DND-41 (cell line): Measurements from ENCODE around the gene RNF151.

ENCODE experiments used
- ATAC-seq: fragments of 200-7000 bp; cut with Tn5 transposase; 3 replicates; pipeline ENCODE4 v1.9.1; 2021; ENCODE audit warnings: low read depth; ENCODE audit not compliant: insufficient read depth
- DNase-seq: peaks from one replicate; pipeline ENCODE4 v3.0.0-alpha.2; 2020
- H2AFZ ChIP-seq: 2 replicates; pipeline ENCODE4 v1.6.0; 2012; ENCODE audit warnings: low read depth, low read length
- H3K27ac ChIP-seq: 2 replicates; pipeline ENCODE4 v1.5.1; 2012; ENCODE audit warnings: low read length, inconsistent platforms
- H3K27me3 ChIP-seq: fragments of 200-600 bp; sonication (generic); 2 replicates; pipeline ENCODE4 v1.6.0; 2012; ENCODE audit warnings: low read length, mild to moderate bottlenecking, inconsistent platforms; ENCODE audit not compliant: insufficient read depth, poor library complexity
- H3K36me3 ChIP-seq: 2 replicates; pipeline ENCODE4 v1.5.1; 2012; ENCODE audit warnings: low read length, inconsistent platforms; ENCODE audit not compliant: insufficient read depth
- H3K4me1 ChIP-seq: 2 replicates; pipeline ENCODE4 v1.5.1; 2012; ENCODE audit warnings: mild to moderate bottlenecking, low read length; ENCODE audit not compliant: insufficient read depth
- H3K4me2 ChIP-seq: 2 replicates; pipeline ENCODE4 v1.6.0; 2012; ENCODE audit warnings: mild to moderate bottlenecking, moderate library complexity, low read length, inconsistent platforms; ENCODE audit not compliant: insufficient read depth
- H3K4me3 ChIP-seq, 2 experiments: fragments of 200-600 bp in 1 of 2; shearing (Covaris generic) in 1 of 2; 2 replicates each; pipeline ENCODE4 v1.5.1; 2012 to 2016; ENCODE audit warnings: inconsistent platforms in 2 of 2, low read length in 2 of 2, mild to moderate bottlenecking in 2 of 2, low read depth in 1 of 2, moderate library complexity in 1 of 2
- H3K79me2 ChIP-seq: 2 replicates; pipeline ENCODE4 v1.6.0; 2012; ENCODE audit warnings: low read length, inconsistent platforms; ENCODE audit not compliant: insufficient read depth
- H3K9ac ChIP-seq: 2 replicates; pipeline ENCODE4 v1.6.0; 2012; ENCODE audit warnings: low read depth, mild to moderate bottlenecking, inconsistent platforms, low read length, moderate library complexity
- H3K9me3 ChIP-seq: 2 replicates; pipeline ENCODE4 v1.5.1; 2012; ENCODE audit warnings: low read length, moderate library complexity, mild to moderate bottlenecking, inconsistent platforms; ENCODE audit not compliant: insufficient read depth, severe bottlenecking
- H4K20me1 ChIP-seq: 2 replicates; pipeline ENCODE4 v1.6.0; 2012; ENCODE audit warnings: low read length; ENCODE audit not compliant: insufficient read depth
- EZH2 ChIP-seq: IDR thresholded peaks from 3 replicates; pipeline ENCODE4 v1.6.1; 2012; ENCODE audit warnings: borderline replicate concordance, low read depth, mild to moderate bottlenecking, moderate library complexity, low read length, inconsistent platforms; ENCODE audit not compliant: severe bottlenecking
- TF ChIP-seq, protein P1 (sequence below): IDR thresholded peaks from 2 replicates; pipeline ENCODE4 v1.5.1; 2012; ENCODE audit warnings: borderline replicate concordance, low read length, moderate library complexity, mild to moderate bottlenecking; ENCODE audit not compliant: poor library complexity, severe bottlenecking; ENCODE audit errors: extremely low read depth

Gene RNF151

DNA sequence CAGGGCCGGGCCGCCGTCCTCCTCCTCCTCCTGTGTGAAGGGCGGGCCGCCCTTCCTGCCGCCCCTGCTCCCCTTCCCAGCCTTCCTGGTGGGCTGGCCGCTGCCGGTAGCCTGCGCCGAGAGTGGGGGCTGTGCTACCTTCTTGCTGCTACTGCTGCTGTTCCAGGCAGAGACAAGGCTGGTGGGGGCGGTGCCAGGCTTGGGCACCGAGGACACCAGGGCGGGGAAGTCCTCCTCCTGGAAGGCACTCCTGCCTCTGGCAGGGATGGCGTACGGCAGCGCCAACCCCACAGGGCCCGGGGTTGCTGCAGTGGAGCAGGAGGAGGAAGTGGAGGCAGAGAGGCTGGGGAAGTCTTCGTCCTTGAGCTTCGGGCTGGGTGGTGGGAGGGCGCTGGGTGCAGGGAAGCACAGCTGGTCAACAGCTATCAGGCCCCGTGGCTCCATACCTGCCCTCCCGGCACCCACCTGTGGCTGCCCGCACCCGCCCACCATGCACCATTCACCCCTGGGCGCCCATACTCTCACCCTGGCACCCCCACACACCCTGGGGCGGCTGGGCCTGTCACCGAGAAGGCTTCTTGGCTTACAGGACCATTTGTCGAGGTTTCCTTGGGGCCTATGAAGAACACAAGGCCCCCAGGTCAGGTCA lies 33.3 kb downstream of the RNF151 start:
- Histone ChIP-seq H3K4me3 (no peak overlapping the region), H3K79me2 (peaks cover 18% of the 10 kb centered on the region), H3K27ac (no peak overlapping the region), H3K36me3 (peaks cover 81% of the 10 kb centered on the region), H3K27me3 (no peaks in the 10 kb centered on the region), H3K4me2 (no peak overlapping the region), H4K20me1 (peaks cover 41% of the 10 kb centered on the region), H3K4me1 (no peaks in the 10 kb centered on the region), H2AFZ (no peak overlapping the region), H3K9ac (no peak overlapping the region), H3K9me3 (no peaks in the 10 kb centered on the region)
- DNase-seq, result no peak
- ATAC-seq, result no peak
- no peak for TF ChIP-seq EZH2
- TF ChIP-seq, protein P1, sequence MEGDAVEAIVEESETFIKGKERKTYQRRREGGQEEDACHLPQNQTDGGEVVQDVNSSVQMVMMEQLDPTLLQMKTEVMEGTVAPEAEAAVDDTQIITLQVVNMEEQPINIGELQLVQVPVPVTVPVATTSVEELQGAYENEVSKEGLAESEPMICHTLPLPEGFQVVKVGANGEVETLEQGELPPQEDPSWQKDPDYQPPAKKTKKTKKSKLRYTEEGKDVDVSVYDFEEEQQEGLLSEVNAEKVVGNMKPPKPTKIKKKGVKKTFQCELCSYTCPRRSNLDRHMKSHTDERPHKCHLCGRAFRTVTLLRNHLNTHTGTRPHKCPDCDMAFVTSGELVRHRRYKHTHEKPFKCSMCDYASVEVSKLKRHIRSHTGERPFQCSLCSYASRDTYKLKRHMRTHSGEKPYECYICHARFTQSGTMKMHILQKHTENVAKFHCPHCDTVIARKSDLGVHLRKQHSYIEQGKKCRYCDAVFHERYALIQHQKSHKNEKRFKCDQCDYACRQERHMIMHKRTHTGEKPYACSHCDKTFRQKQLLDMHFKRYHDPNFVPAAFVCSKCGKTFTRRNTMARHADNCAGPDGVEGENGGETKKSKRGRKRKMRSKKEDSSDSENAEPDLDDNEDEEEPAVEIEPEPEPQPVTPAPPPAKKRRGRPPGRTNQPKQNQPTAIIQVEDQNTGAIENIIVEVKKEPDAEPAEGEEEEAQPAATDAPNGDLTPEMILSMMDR, result no peak

DNA sequence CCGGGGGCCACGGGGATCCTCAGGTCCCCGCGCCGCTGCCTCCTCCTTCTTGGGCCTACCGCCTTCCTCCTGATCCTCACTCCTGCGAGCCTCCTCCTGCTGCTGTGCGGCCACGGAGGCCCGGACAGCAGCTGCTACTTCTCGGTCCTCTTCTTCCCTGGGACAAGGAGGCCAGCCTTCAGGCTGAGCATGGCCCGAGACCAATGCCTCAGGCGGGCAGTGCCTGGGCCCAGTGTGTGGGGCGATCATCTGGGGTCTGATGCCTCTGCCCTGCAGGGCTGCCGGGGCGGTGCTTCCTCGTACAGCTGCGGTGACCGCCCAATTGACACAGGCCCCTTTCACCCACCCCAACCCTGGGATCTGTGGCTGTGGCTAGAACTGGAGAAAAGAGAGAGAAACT lies 34.4 kb downstream of the RNF151 start:
- Histone ChIP-seq H3K79me2 (peaks cover 28% of the 10 kb centered on the region), H3K27me3 (no peaks in the 10 kb centered on the region), H3K9ac (no peak overlapping the region), H3K4me1 (peaks cover 7% of the 10 kb centered on the region; the same call in 1 of the 2 replicates), H4K20me1 (peaks cover 52% of the 10 kb centered on the region), H3K4me2 (no peak overlapping the region), H3K36me3 (peaks cover 90% of the 10 kb centered on the region), H3K27ac (no peak overlapping the region), H2AFZ (no peak overlapping the region), H3K4me3 (no peak overlapping the region), H3K9me3 (no peaks in the 10 kb centered on the region)
- TF ChIP-seq, protein P1, result no peak
- no peak for TF ChIP-seq EZH2
- DNase-seq (no peak), ATAC-seq (no peak)

DNA sequence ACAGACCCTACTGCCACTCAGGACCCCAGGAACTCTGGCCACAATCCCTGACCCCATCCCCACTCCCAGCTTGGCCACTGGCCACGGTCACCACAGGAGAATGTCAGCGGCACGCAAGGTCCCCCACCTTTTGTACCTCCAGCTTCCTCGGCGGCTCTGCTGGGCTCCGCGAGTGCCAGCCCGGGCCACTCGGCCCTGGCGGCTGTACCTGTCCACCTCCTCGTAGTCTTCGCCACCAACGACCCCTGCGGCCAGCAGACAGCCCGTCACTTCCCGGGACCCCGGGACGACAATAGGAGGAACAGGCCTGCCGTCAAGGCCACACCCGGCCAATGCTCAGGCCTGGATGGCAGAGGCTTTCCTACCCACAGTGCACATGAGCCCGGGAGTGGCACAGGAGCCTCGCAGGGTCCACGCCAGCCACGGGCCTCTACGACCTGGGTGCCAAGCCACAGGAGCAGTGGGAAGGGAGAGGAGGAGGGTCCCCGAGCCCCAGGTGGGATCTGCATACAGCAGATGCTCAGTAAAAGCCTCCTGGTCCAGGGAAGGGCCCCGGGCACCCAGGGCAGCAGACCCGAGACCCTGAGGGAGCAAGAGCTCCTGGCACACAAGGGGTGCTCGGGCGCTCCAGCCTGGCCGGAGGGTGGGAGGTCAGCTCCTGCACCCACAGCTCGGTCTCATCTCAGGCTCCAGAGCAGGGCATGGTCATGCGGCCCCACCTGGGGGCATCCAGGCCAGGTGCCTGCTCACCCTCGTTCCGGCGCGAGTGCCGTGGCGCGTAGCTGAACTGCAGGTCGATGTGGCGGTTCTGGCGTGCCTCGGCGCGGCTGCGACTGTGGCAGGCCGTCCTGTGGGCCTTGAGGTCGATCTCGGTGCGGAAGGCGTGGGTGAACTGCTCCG lies 35.0 kb downstream of the RNF151 start:
- Histone ChIP-seq H3K4me1 (peaks cover 13% of the 10 kb centered on the region), H3K27ac (no peak overlapping the region), H3K27me3 (no peaks in the 10 kb centered on the region), H3K9me3 (no peaks in the 10 kb centered on the region), H3K9ac (no peak overlapping the region), H2AFZ (no peak overlapping the region), H3K4me3 (no peak overlapping the region), H3K79me2 (peaks cover 35% of the 10 kb centered on the region), H3K4me2 (no peak overlapping the region), H4K20me1 (peaks cover 57% of the 10 kb centered on the region), H3K36me3 (peaks cover 94% of the 10 kb centered on the region)
- TF ChIP-seq EZH2, result no peak
- TF ChIP-seq, protein P1, result no peak
- DNase-seq (no peak), ATAC-seq (no peak)
